K562 (cell line): ENCODE results near the gene NDUFAB1. TPM values are rescaled to one million over a fixed set of nuclear protein-coding genes. Genes with fewer than 3 reads are reported as not detected.

Experiments
- BACH1 ChIP-seq: fragments of 200-800 bp; sonication (Bioruptor generic); IDR thresholded peaks from 2 replicates; pipeline ENCODE4 v1.6.1; 2016; ENCODE audit warnings: missing genetic modification characterization, missing compliant biosample characterization
- CBX3 ChIP-seq, 2 experiments: IDR thresholded peaks; 1 replicate in 1 of 2; 2 replicates in 1 of 2; pipeline ENCODE4 v1.6.1; 2012; ENCODE audit warnings: inconsistent platforms in 2 of 2, low read length in 2 of 2, borderline replicate concordance in 1 of 2, control low read depth in 1 of 2
- FOXM1 ChIP-seq, 2 experiments: fragments of 450-650 bp in 1 of 2; sonication (generic) in 1 of 2; formaldehyde crosslinking in 1 of 2; IDR thresholded peaks; 2 replicates each; pipeline versions ENCODE4 v1.6.1 to v1.9.0; 2017 to 2022; ENCODE audit warnings: low read depth in 2 of 2, mild to moderate bottlenecking in 2 of 2, missing genetic modification reagents in 1 of 2, moderate library complexity in 1 of 2
- GMEB1 ChIP-seq: fragments of 250-450 bp; sonication (Bioruptor Pico); IDR thresholded peaks from 2 replicates; pipeline ENCODE4 v1.4.0; 2020; ENCODE audit warnings: mild to moderate bottlenecking
- MCM2 ChIP-seq: fragments of 450-650 bp; IDR thresholded peaks from 2 replicates; pipeline ENCODE4 v1.6.1; 2017; ENCODE audit warnings: low read depth, mild to moderate bottlenecking
- NFXL1 ChIP-seq: fragments of 450-650 bp; formaldehyde crosslinking; IDR thresholded peaks from 2 replicates; pipeline ENCODE4 v1.4.0; 2021; ENCODE audit warnings: mild to moderate bottlenecking
- NONO ChIP-seq, 2 experiments: fragments of 200-400 bp in 1 of 2; fragments of 450-650 bp in 1 of 2; formaldehyde crosslinking in 1 of 2; IDR thresholded peaks; 2 replicates each; pipeline ENCODE4 v1.6.1; 2017; ENCODE audit warnings: low read depth in 2 of 2, mild to moderate bottlenecking in 2 of 2, moderate library complexity in 2 of 2, low read length in 1 of 2
- PCBP1 ChIP-seq: fragments of 200-400 bp; formaldehyde crosslinking; IDR thresholded peaks from 2 replicates; pipeline ENCODE4 v1.6.1; 2018; ENCODE audit warnings: mild to moderate bottlenecking, low read depth, low read length; ENCODE audit not compliant: poor library complexity, severe bottlenecking
- PHF8 ChIP-seq: fragments of 200-600 bp; sonication (generic); IDR thresholded peaks from 2 replicates; pipeline ENCODE4 v1.6.1; 2012; ENCODE audit warnings: mixed run types, mild to moderate bottlenecking, inconsistent platforms, low read length, moderate library complexity, borderline replicate concordance
- PYGO2 ChIP-seq: fragments of 450-650 bp; IDR thresholded peaks from 2 replicates; pipeline ENCODE4 v1.6.1; 2016; ENCODE audit warnings: mild to moderate bottlenecking, missing genetic modification characterization, moderate library complexity, missing compliant biosample characterization
- SMAD4 ChIP-seq: fragments of 250-450 bp; sonication (Bioruptor Pico); conservative IDR thresholded peaks from 2 replicates; pipeline ENCODE4 v1.8.0; 2021; ENCODE audit warnings: inconsistent platforms, mild to moderate bottlenecking, moderate library complexity
- SRF ChIP-seq, 2 experiments: fragments of 250-450, 450-650 bp in 1 of 2; sonication (Bioruptor Pico) in 1 of 2; sonication (generic) in 1 of 2; formaldehyde crosslinking; IDR thresholded peaks; 2 replicates each; pipeline versions ENCODE4 v1.5.0 to v1.5.1; 2020 to 2022; ENCODE audit warnings: mild to moderate bottlenecking in 1 of 2, missing genetic modification reagents in 1 of 2
- TCF15 ChIP-seq: fragments of 250-450 bp; sonication (Bioruptor Pico); IDR thresholded peaks from 2 replicates; pipeline ENCODE4 v1.8.0; 2022; ENCODE audit warnings: moderate library complexity, mild to moderate bottlenecking, inconsistent platforms
- ZBTB43 ChIP-seq: sonication (generic); formaldehyde crosslinking; IDR thresholded peaks from 2 replicates; pipeline ENCODE4 v1.8.0; 2023; ENCODE audit warnings: mild to moderate bottlenecking, missing genetic modification reagents
- ZC3H11A ChIP-seq: IDR thresholded peaks from 2 replicates; pipeline ENCODE4 v1.6.1; 2012; ENCODE audit warnings: low read depth, low read length, improper control_type of control experiment
- ZMIZ1 ChIP-seq, 2 experiments: fragments of 150-350 bp in 1 of 2; IDR thresholded peaks; 2 replicates each; pipeline ENCODE4 v1.6.1; 2012 to 2016; ENCODE audit warnings: low read depth in 2 of 2, low read length in 2 of 2, mild to moderate bottlenecking in 1 of 2, moderate library complexity in 1 of 2
- ZNF274 ChIP-seq: IDR thresholded peaks from 2 replicates; pipeline ENCODE4 v1.6.1; 2011; ENCODE audit warnings: low read depth, mild to moderate bottlenecking, low read length, moderate library complexity, borderline replicate concordance
- ZNF511 ChIP-seq: sonication (generic); formaldehyde crosslinking; IDR thresholded peaks from 2 replicates; pipeline ENCODE4 v1.8.0; 2022; ENCODE audit warnings: mild to moderate bottlenecking, missing genetic modification reagents
- polyA plus RNA-seq, 8 experiments: library from polyadenylated mRNA; depleted of rRNA in 4 of 8; stranded (reverse) in 5 of 8; unstranded in 3 of 8; fragments of >200 nt; fragmentation: Nextera tagmentation in 2 of 8; fragmentation: Illumina TruSeq in 1 of 8; extraction: Ambion mirVana in 2 of 8; extraction: Trizol in 1 of 8; gene quantifications; 2 replicates each; pipeline versions ENCODE4 v1.2.1 to v1.2.3, GENCODE V29; 2011 to 2014; ENCODE audit warnings: inconsistent platforms in 1 of 8, missing spikeins in 1 of 8
- total RNA-seq, 7 experiments: library from RNA; depleted of rRNA in 6 of 7; stranded (reverse); fragments of >200 nt in 6 of 7; fragmentation: Illumina TruSeq in 2 of 7; extraction: Trizol in 2 of 7; gene quantifications; 2 replicates each; pipeline versions ENCODE4 v1.2.1 to v1.2.3, GENCODE V29; 2011 to 2021; ENCODE audit warnings: low replicate concordance in 1 of 7

NDUFAB1 gene
- total and polyA plus RNA-seq, 9 of the 15 experiments (the other 6 are each of a cell fraction or from before 2014, with no cell fraction given): 123 to 481 (median 238) TPM

- TF ChIP-seq ZMIZ1 (IDR thresholded peaks at IDR 0.05; ENCODE audit: low read depth in 2 of 2, low read length in 2 of 2) (no peak), NFXL1 (CRISPR knock-in tag) (no peak), ZC3H11A (no peak), PYGO2 (tag) (no peak), TCF15 (CRISPR knock-in tag) (no peak), SMAD4 (CRISPR knock-in tag) (no peak; the same call in 1 of the 2 replicates), SRF (CRISPR knock-in tag; IDR thresholded peaks at IDR 0.05) (no peak), CBX3 (IDR thresholded peaks at IDR 0.05; ENCODE audit: borderline replicate concordance in 1 of 2, low read length in 2 of 2) (no peak), BACH1 (tag) (no peak), PHF8 (peak; percentile 75; the same call in 1 of the 2 replicates), PCBP1 (no peak), GMEB1 (CRISPR knock-in tag) (no peak), MCM2 (no peak), ZBTB43 (no peak), ZNF511 (peak; percentile 49; the same call in 1 of the 2 replicates), NONO (IDR thresholded peaks at IDR 0.05; ENCODE audit: low read depth in 2 of 2, low read length in 1 of 2) (peak; percentile 22 to 62; a peak in 3 of 4 replicates), FOXM1 (IDR thresholded peaks at IDR 0.05; ENCODE audit: low read depth) (no peak), FOXM1 (CRISPR knock-in tag; IDR thresholded peaks at IDR 0.05; ENCODE audit: low read depth) (no peak), ZNF274 (no peak)
Measured at GRCh38 chr16:23557779-23558702, 38.1 kb downstream of the NDUFAB1 start (continued).
